Central memory CD8-positive, alpha-beta T cell (primary cell): Measurements from ENCODE around the gene MRTFB.
"Not testable (repeated sequence)": the region's sequence is repeated elsewhere in the genome, so short reads cannot be mapped to it uniquely, and the experiment has no call there.

ENCODE experiments used
- ATAC-seq: fragments of 150-1000 bp; cut with Tn5 transposase; replicated peaks from 2 replicates; pipeline ENCODE4 v1.10.0; 2022; ENCODE audit warnings: mild to moderate bottlenecking, moderate FRiP score, moderate number of reproducible peaks; ENCODE audit not compliant: poor library complexity, severe bottlenecking; ENCODE audit errors: extremely low read depth
- DNase-seq, 2 donors: peaks; one replicate each; pipeline ENCODE4 v3.0.0; 2021; ENCODE audit warnings: low spot score in 2 of 2
- H3K27ac Mint-ChIP-seq: one replicate; pipeline ENCODE4 v1.8.0; 2022; ENCODE audit warnings: low read depth, mild to moderate bottlenecking, moderate library complexity, mixed read lengths
- H3K27me3 Mint-ChIP-seq: one replicate; pipeline ENCODE4 v1.8.0; 2022; ENCODE audit warnings: mixed read lengths
- H3K36me3 Mint-ChIP-seq: one replicate; pipeline ENCODE4 v1.8.0; 2022; ENCODE audit warnings: mild to moderate bottlenecking, moderate library complexity, mixed read lengths; ENCODE audit not compliant: insufficient read depth
- H3K4me1 Mint-ChIP-seq: one replicate; pipeline ENCODE4 v1.8.0; 2022; ENCODE audit warnings: mixed read lengths
- H3K4me3 Mint-ChIP-seq: one replicate; pipeline ENCODE4 v1.8.0; 2022; ENCODE audit warnings: mild to moderate bottlenecking, moderate library complexity, mixed read lengths
- H3K9me3 Mint-ChIP-seq: one replicate; pipeline ENCODE4 v1.8.0; 2022; ENCODE audit warnings: mixed read lengths

MRTFB gene

DNA sequence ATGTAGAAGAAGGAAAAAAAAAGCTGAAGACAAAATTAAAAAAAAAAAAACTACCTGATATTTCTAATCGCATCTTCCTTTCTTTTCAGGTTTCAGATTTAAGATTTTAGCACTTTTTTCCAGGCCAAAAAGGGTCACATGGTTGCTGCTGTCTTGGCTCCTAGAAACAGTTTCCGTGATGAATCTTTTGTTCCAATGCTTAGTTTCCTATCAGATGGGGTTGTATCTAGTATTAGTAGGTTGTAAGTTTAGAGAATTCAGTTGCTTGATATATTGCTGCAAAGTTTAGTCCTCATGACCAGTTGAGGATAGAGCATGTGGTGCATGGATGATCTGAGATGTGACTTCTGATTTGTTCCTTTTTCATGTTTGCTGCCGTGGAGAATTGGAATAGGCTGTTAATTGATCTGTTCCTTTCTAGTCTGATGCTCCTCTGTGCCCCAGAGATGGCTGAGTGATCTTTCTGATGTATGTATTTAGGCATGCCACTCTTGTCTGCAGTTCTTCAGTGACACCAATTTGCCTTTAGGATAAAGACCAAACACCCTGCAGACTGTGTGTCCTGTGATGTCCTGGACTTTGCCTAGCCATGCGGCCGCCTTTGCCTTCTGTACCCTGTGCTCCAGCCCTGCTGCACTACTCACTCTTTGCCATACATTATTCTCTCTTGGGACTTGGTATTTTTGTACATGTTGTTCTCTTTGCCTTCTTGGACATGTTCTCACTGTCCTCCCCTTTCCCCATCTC lies 94.0 kb downstream of the MRTFB start:
- ATAC-seq = no peak
- H3K4me1 Mint-ChIP-seq = no peaks in the 10 kb centered on the region
- H3K36me3 Mint-ChIP-seq = no peaks in the 10 kb centered on the region
- H3K27ac Mint-ChIP-seq = no peak overlapping the region
- H3K4me3 Mint-ChIP-seq = no peak overlapping the region
- no peaks in the 10 kb centered on the region for H3K27me3 Mint-ChIP-seq
- H3K9me3 Mint-ChIP-seq = no peaks in the 10 kb centered on the region
- DNase-seq = no peak

DNA sequence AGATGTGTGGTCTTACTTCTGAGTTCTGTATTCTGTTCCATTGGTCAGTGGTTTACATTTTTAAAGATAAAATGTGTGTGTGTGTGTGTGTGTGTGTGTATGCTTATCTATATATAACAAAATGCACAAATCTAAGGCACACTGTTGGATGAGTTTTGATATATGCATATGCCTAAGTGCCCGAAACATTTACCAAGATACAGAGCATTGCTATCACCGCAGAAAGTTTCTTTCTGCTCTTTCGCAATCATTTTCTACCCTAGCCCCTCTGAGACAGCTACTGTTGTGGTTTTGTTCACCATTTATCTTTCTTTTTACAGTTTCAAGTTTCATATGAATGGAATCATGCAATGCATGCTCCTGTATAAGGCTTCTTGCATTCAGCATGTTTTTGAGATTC lies 97.0 kb downstream of the MRTFB start:
- ATAC-seq (no peak), DNase-seq (no peak)
- Mint-ChIP-seq H3K4me3 (no peak overlapping the region), H3K36me3 (no peaks in the 10 kb centered on the region), H3K27me3 (no peaks in the 10 kb centered on the region), H3K4me1 (no peaks in the 10 kb centered on the region), H3K9me3 (peaks cover 5% of the 10 kb centered on the region), H3K27ac (no peak overlapping the region)

DNA sequence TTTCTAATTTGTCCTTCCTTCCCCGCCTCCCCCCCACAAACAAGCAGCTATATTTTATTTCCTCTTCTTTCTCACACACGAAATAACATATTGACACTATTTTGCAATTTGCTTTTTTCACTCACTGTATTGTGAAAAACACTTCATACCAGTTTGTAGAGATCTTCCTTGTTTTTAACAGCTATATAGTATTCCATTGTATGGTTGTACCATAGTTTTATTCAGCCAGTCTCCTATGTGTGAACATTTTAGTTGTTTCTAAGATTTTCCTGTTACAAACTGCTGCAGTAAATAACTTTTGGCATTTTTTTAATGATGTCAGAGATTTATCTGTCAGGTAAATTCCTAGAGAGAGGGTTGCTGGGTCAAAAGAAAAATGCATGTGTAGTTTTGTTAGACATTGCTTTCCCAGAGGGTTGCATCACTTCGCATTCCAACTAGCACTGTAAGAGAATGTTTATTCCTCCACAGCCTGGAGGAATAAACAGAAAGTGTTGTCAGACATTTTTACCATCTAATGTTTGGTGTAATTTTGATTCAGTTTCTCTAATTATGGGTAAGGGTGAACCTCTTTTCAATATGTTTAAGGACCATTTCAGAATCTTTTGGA lies 101.2 kb downstream of the MRTFB start:
- no peaks in the 10 kb centered on the region for H3K36me3 Mint-ChIP-seq
- H3K27ac Mint-ChIP-seq = no peak overlapping the region
- no peaks in the 10 kb centered on the region for H3K4me1 Mint-ChIP-seq
- ATAC-seq (no peak), DNase-seq (no peak)
- H3K4me3 Mint-ChIP-seq = no peak overlapping the region
- peaks cover 5% of the 10 kb centered on the region for H3K9me3 Mint-ChIP-seq
- H3K27me3 Mint-ChIP-seq = no peaks in the 10 kb centered on the region

DNA sequence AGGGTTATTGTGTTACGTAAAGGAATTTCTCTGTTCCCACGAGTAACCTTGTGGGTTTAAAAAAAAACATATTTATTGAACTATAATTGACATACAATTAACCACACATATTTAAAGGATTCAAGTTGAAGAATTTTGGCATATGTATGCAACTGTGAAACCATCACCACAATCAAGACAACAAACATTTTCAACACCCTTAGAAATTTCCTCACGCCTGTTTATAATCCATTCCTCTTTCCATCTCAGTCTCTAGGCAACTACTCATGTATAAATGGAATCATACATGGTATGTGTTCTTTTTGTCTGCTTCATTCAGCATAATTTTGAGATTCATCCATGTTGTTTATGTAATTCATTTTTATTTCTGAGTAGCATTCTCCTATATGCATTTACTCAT lies 104.0 kb downstream of the MRTFB start:
- Mint-ChIP-seq H3K27ac (no peak overlapping the region), H3K36me3 (no peaks in the 10 kb centered on the region), H3K4me3 (no peak overlapping the region), H3K27me3 (no peaks in the 10 kb centered on the region), H3K9me3 (peaks cover 5% of the 10 kb centered on the region), H3K4me1 (no peaks in the 10 kb centered on the region)
- no peak for DNase-seq
- no peak for ATAC-seq

DNA sequence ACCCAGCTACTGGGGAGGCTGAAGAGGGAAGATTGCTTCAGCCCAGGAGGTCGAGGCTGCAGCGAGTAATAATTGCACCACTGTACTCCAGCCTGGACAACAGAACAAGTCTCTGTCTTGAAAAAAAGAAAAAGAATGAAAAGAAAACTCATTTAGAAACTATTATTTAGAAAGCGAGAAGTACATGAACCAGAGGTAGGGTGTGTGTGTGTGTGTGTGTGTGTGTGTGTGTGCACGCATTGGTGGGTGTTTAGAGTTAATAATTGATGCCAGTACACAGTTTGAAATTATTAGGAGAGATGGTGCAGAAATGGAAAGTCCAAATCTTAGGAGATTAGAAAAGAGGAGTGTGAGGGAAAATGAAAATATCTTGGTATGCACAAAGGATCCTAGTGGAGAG lies 106.6 kb downstream of the MRTFB start:
- H3K27me3 Mint-ChIP-seq = no peaks in the 10 kb centered on the region
- H3K9me3 Mint-ChIP-seq = no peaks in the 10 kb centered on the region
- no peak for DNase-seq
- H3K27ac Mint-ChIP-seq = no peak overlapping the region
- no peaks in the 10 kb centered on the region for H3K4me1 Mint-ChIP-seq
- peaks cover 2% of the 10 kb centered on the region for H3K36me3 Mint-ChIP-seq
- no peak for ATAC-seq
- H3K4me3 Mint-ChIP-seq = no peak overlapping the region

DNA sequence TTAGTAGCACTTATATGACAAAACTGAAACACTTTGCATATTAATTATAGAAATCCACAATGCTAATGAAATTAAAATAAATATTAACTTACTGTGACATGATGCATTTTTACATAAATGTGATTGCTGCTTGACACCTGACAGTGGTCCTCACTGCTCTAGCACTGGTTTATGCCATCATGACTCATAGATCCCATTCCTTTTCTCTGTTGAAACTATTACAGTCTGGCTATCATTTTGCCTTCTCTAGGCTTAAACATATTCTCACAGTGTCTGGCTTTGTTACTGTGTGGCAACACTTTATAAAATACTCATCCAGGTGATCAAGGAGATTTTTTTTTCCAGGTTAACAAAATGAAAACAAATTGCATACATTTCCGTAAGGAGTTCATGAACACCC lies 108.0 kb downstream of the MRTFB start:
- no peak for DNase-seq
- no peaks in the 10 kb centered on the region for H3K4me1 Mint-ChIP-seq
- no peaks in the 10 kb centered on the region for H3K9me3 Mint-ChIP-seq
- no peak overlapping the region for H3K27ac Mint-ChIP-seq
- no peak overlapping the region for H3K4me3 Mint-ChIP-seq
- no peak for ATAC-seq
- H3K36me3 Mint-ChIP-seq = peaks cover 2% of the 10 kb centered on the region
- no peaks in the 10 kb centered on the region for H3K27me3 Mint-ChIP-seq

DNA sequence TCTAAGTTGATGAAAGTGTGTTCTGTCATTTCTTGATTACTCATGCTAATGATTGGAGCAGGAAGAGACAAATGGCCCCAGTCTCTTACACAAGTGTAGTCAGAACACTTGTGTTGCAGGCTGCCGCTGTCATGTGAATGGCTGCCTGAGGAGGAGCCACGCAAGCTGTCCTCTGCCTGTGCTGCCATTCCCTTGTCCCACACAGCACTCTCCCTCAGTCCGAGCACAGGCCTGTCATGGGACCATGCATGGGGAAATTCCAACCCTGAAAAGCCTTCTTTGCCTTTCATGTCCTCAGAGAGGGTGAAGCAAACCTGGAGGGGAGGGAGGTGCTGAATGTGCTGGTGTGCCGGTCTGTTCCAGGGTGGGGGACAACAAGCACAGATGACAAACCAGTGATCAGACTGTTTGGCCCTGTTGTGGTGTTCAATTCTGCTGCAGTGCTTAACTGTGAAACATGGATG lies 109.4 kb downstream of the MRTFB start:
- ATAC-seq (no peak), DNase-seq (no peak)
- H3K4me3 Mint-ChIP-seq = no peak overlapping the region
- H3K9me3 Mint-ChIP-seq = no peaks in the 10 kb centered on the region
- peaks cover 2% of the 10 kb centered on the region for H3K36me3 Mint-ChIP-seq
- no peaks in the 10 kb centered on the region for H3K27me3 Mint-ChIP-seq
- no peak overlapping the region for H3K27ac Mint-ChIP-seq
- no peaks in the 10 kb centered on the region for H3K4me1 Mint-ChIP-seq

DNA sequence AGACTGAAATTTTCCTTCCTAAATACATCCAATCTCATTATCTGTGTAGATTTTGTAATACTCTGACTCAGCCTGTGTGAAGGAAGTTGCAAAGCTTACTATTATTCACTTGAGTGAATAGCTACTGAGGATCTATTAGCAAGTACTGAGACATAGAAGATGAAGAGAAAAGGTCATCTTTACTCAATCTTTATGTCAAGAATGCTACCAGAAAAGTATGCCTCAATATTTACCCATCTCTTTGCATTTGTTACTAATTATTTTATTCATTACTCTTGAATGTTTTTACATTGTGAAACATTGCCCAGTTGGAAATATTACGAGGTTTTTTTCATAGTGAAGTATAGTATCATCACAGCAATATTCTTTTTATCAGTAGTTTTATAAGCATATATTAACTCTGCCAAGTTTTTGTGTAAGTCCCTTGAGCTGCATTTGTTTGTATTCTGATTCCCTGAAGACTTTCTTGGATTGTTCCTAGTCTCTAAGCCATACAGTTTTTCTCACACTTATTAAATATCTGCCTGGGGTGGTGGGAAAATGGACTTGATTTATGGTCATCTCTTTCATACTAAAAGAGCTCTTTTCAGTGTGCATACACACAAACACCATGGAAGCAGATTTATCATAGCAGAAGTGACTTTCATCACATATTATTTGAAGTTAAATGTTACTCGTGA lies 110.4 kb downstream of the MRTFB start:
- Mint-ChIP-seq H3K4me1 (no peaks in the 10 kb centered on the region), H3K9me3 (no peaks in the 10 kb centered on the region), H3K27ac (no peak overlapping the region), H3K27me3 (no peaks in the 10 kb centered on the region), H3K4me3 (no peak overlapping the region), H3K36me3 (peaks cover 2% of the 10 kb centered on the region)
- DNase-seq (no peak), ATAC-seq (no peak)

DNA sequence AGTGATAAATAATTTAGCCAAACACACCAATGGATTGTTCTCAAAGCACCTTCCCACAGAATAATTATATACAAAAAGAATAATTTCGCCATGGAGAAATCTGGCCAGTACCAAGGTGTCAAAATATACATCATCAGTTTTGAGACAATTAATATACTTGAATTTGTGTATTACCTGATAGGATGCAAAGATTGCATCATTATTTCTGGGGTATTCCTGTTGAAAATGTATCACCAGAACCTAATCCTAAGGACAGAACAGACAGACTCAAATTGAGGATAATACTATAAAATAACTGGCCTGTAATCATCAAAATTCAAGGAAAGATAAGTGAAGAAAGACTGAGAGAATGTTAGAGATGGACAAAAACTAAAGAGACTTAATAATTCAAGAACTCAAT lies 111.9 kb downstream of the MRTFB start:
- Mint-ChIP-seq H3K4me3 (no peak overlapping the region), H3K27me3 (no peaks in the 10 kb centered on the region), H3K4me1 (no peaks in the 10 kb centered on the region), H3K36me3 (peaks cover 2% of the 10 kb centered on the region), H3K9me3 (no peaks in the 10 kb centered on the region), H3K27ac (no peak overlapping the region)
- DNase-seq (no peak), ATAC-seq (no peak)

DNA sequence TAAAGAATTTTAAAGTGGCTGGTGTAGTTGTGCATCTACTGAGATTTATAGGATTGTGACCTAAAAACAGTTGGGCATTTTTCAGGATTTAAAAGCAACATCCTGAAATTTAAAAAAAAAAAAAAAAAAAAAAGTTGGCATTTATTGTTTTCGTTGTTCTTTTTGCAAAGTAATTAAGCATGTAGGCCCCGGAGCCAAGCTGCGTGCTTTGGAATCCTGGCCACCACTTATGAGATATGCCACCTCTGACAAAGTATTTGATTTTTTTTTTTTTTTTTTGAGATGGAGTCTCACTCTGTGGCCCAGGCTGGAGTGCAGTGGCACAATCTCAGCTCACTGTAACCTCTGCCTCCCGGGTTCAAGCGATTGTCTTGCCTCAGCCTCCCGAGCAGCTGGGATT lies 112.8 kb downstream of the MRTFB start:
- not testable (repeated sequence) for H3K27ac Mint-ChIP-seq, DNase-seq, H3K27me3 Mint-ChIP-seq, H3K4me1 Mint-ChIP-seq, H3K4me3 Mint-ChIP-seq, ATAC-seq, H3K36me3 Mint-ChIP-seq, H3K9me3 Mint-ChIP-seq

DNA sequence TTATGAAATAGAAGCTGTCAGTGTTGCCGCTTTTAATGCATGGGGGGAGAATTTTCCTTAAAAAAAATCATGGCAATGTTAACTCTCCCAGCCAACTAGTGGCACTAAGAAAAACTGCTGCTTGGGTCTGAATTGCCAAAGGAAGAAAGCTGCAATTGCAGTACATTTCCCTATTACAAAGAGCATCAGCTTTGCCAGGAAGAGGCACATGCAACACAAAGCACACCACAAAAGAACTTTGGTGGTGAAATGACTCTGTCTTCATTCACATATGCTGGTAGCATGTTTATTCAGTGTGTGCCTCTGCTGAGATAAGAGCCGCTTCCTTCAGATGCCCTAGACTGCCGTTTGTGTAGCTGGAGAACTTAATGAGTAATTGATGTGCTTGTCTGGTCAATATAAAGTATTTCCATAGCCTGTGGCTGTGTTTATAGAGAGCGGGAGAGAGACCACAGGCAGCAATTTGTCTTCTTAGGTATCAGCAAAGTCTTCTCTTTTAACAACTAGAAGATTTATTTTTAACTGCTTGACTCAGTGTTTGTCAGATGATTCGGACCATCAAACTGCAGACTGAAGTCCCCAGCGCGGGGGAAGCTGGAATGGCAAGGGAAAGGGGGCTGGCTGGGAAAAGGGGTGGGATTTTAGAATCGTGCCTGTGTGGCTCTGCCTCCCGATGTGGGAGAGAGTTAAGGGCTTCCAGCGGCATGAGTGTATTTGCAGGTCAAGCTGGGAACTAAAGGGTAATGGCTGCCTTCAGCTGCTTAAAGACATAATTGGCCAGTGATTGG lies 115.1 kb downstream of the MRTFB start:
- no peak for DNase-seq
- H3K4me1 Mint-ChIP-seq = peaks cover 4% of the 10 kb centered on the region
- H3K36me3 Mint-ChIP-seq = peaks cover 2% of the 10 kb centered on the region
- ATAC-seq = no peak
- no peak overlapping the region for H3K27ac Mint-ChIP-seq
- no peaks in the 10 kb centered on the region for H3K9me3 Mint-ChIP-seq
- H3K27me3 Mint-ChIP-seq = no peaks in the 10 kb centered on the region
- H3K4me3 Mint-ChIP-seq = no peak overlapping the region

DNA sequence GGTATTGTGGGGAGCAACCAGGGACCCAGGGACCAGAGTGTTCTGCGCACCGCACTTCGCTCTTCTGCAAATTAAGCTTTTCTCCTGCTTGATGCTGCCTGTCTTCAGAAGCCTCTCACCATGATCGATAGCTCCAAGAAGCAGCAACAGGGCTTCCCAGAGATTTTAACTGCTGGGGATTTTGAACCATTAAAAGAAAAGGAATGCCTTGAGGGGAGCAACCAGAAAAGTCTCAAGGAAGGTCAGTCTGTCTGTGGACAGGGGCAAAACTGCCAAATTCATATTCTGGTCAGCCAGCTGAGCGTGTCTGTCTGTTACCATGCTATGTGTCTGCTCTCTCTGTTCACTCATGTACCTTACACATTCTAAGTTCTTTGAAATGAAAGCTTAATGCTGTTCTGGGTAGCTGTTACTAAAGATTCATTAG lies 115.7 kb downstream of the MRTFB start:
- ATAC-seq (no peak), DNase-seq (no peak)
- H3K4me1 Mint-ChIP-seq = peaks cover 4% of the 10 kb centered on the region
- no peaks in the 10 kb centered on the region for H3K9me3 Mint-ChIP-seq
- H3K4me3 Mint-ChIP-seq = no peak overlapping the region
- peaks cover 2% of the 10 kb centered on the region for H3K36me3 Mint-ChIP-seq
- no peak overlapping the region for H3K27ac Mint-ChIP-seq
- no peaks in the 10 kb centered on the region for H3K27me3 Mint-ChIP-seq
